Astrocyte (in vitro differentiated cells and primary cell): Measurements from ENCODE around the gene LRIF1.

Experiments used
- EZH2 ChIP-seq: IDR thresholded peaks from 2 replicates; pipeline ENCODE4 v1.6.1; 2012; ENCODE audit warnings: mild to moderate bottlenecking, low read length, inconsistent platforms; ENCODE audit not compliant: insufficient read depth
- TF ChIP-seq, protein P1 (sequence below): IDR thresholded peaks from 2 replicates; pipeline ENCODE4 v1.5.1; 2011; ENCODE audit warnings: low read depth, mild to moderate bottlenecking, inconsistent platforms, low read length, moderate library complexity; ENCODE audit not compliant: insufficient read depth

GRCh38 chr1:110990541-110990940, 26.8 kb upstream of the LRIF1 start:
- TF ChIP-seq, protein P1, sequence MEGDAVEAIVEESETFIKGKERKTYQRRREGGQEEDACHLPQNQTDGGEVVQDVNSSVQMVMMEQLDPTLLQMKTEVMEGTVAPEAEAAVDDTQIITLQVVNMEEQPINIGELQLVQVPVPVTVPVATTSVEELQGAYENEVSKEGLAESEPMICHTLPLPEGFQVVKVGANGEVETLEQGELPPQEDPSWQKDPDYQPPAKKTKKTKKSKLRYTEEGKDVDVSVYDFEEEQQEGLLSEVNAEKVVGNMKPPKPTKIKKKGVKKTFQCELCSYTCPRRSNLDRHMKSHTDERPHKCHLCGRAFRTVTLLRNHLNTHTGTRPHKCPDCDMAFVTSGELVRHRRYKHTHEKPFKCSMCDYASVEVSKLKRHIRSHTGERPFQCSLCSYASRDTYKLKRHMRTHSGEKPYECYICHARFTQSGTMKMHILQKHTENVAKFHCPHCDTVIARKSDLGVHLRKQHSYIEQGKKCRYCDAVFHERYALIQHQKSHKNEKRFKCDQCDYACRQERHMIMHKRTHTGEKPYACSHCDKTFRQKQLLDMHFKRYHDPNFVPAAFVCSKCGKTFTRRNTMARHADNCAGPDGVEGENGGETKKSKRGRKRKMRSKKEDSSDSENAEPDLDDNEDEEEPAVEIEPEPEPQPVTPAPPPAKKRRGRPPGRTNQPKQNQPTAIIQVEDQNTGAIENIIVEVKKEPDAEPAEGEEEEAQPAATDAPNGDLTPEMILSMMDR: no peak
- no peak for TF ChIP-seq EZH2
